Mammary epithelial cell (primary cell): ENCODE data around the gene AHCTF1.

Experiments used
- EZH2 ChIP-seq: IDR thresholded peaks from 2 replicates; pipeline ENCODE4 v1.6.1; 2012; ENCODE audit warnings: low read length, inconsistent platforms, borderline replicate concordance
- TF ChIP-seq, protein P1 (sequence below), 2 donors: IDR thresholded peaks in 1 of 2; conservative IDR thresholded peaks in 1 of 2; 2 replicates each; pipeline ENCODE4 v1.5.1; 2011 to 2012; ENCODE audit warnings: inconsistent platforms in 2 of 2, low read length in 2 of 2, mild to moderate bottlenecking in 2 of 2, control low read depth in 1 of 2, low read depth in 1 of 2; ENCODE audit not compliant: insufficient read depth in 1 of 2; ENCODE audit errors: extremely low read depth in 1 of 2

DNA sequence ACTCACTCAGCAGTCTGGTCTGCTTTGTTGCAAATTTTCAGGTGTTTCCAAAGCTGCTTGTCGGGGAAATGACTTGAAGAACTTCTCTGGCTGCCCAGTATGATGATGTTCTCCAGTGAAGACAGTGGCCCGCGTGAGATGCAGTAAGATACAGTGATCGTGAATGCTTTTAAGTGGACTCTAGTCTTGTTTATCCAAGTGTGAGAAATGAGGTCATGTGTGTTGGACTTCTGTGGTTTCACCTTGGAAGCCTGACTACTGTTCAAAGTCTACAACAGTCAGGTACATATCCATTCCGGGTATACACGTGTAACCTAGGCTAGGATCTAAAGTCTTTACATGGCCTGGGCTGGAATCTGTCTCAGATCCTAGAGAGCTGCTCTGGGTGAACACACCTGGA lies 47.0 kb upstream of the AHCTF1 start:
- TF ChIP-seq, protein P1, sequence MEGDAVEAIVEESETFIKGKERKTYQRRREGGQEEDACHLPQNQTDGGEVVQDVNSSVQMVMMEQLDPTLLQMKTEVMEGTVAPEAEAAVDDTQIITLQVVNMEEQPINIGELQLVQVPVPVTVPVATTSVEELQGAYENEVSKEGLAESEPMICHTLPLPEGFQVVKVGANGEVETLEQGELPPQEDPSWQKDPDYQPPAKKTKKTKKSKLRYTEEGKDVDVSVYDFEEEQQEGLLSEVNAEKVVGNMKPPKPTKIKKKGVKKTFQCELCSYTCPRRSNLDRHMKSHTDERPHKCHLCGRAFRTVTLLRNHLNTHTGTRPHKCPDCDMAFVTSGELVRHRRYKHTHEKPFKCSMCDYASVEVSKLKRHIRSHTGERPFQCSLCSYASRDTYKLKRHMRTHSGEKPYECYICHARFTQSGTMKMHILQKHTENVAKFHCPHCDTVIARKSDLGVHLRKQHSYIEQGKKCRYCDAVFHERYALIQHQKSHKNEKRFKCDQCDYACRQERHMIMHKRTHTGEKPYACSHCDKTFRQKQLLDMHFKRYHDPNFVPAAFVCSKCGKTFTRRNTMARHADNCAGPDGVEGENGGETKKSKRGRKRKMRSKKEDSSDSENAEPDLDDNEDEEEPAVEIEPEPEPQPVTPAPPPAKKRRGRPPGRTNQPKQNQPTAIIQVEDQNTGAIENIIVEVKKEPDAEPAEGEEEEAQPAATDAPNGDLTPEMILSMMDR (conservative IDR thresholded peaks at IDR 0.05 in 1 of 2, IDR thresholded peaks at IDR 0.05 in 1 of 2; ENCODE audit: extremely low read depth in 1 of 2, insufficient read depth in 1 of 2, low read depth in 1 of 2, low read length in 2 of 2), result no peak
- no peak for TF ChIP-seq EZH2
